GM12864 (cell line): ENCODE measurements around the gene CDH8.

Source experiments
- DNase-seq: peaks from one replicate; pipeline ENCODE4 v3.0.0-alpha.2; 2011; ENCODE audit warnings: low read depth
- H3K4me3 ChIP-seq: 2 replicates; pipeline ENCODE4 v1.5.1; 2011; ENCODE audit warnings: mild to moderate bottlenecking, low read depth, low read length, control low read depth
- TF ChIP-seq, protein P1 (sequence below): IDR thresholded peaks from 2 replicates; pipeline ENCODE4 v1.5.1; 2011; ENCODE audit warnings: low read depth, mild to moderate bottlenecking, moderate library complexity, low read length, control low read depth, inconsistent platforms; ENCODE audit errors: missing control alignments

CDH8 gene

DNA sequence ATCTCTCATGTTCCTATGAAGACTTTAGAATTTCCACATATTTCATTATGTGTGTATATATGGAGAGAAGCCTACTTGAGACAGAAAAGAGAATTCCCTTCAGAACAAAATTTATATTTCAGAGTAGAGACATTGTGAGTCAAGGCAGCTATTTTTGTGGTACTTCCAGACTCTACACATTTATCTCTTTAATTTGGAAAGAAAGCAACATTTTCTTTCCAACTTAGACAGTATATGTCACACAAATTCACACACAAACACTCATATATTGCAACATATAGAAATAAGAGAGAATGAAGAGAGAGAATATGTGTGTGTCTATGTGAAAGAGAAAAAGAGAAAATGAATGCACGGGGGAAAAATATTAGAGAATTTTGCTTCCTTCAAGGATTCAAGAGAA, 158.8 kb downstream of the CDH8 start:
- TF ChIP-seq, protein P1, sequence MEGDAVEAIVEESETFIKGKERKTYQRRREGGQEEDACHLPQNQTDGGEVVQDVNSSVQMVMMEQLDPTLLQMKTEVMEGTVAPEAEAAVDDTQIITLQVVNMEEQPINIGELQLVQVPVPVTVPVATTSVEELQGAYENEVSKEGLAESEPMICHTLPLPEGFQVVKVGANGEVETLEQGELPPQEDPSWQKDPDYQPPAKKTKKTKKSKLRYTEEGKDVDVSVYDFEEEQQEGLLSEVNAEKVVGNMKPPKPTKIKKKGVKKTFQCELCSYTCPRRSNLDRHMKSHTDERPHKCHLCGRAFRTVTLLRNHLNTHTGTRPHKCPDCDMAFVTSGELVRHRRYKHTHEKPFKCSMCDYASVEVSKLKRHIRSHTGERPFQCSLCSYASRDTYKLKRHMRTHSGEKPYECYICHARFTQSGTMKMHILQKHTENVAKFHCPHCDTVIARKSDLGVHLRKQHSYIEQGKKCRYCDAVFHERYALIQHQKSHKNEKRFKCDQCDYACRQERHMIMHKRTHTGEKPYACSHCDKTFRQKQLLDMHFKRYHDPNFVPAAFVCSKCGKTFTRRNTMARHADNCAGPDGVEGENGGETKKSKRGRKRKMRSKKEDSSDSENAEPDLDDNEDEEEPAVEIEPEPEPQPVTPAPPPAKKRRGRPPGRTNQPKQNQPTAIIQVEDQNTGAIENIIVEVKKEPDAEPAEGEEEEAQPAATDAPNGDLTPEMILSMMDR, result no peak
- no peak for DNase-seq
- H3K4me3 ChIP-seq, result no peak overlapping the region

DNA sequence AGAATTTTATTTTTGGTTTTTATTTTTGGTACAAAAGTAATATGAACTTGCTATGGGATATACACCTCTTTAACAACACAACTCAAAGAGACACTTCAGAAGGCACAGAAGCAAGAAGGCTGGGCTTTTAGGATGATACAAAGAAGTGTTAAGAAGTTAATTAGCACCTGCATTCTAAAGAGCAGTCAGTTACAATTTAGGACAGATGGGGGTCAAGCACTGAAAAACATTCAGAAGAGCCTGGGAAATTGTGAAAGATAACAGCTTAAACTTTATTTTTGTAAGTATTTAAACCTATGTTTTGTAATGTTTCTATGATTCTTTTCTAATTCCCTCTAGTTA, 163.5 kb downstream of the CDH8 start:
- DNase-seq, result no peak
- TF ChIP-seq, protein P1, result no peak
- no peak overlapping the region for H3K4me3 ChIP-seq

DNA sequence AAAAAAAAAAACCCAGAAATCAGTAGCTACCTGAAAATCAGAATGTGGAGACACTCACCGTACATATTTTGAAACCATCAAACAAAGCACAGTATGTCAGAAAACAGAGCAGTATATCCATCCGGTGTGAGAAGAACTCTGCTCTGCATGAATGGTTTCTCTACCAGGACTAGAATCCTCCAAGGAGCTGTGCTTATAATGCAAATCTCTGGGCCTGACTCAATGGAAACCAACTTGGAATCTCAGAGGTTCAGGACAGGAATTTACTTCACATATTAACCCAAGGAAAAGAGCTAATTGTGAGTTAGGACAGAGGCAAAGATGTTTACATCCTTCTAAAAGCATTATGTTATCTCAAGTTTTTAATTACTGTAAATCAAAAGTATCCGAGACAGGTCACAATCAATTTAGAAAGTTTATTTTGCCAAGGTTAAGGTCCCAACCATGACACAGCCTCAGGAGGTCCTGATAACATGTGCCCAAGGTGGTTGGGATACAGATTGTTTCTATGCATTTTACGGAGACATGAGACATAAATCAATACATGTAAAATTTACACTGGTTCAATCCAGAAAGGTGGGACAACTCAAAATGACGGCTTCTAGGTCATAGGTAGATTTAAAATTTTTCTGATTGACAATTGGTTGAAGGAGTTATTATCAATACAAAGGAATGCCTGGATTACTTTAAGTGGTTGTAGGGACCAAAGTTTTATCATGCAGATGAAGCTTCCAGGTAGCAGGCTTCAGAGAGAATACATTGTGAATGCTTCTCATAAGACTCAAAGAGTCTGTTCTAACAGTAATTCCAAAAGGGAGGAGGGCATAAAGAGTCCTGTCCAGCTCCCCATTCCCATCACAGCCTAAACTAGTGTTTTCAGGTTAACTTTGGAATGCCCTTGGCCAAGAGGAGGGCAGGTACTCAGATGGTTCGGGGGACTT, 164.1 kb downstream of the CDH8 start:
- no peak overlapping the region for H3K4me3 ChIP-seq

DNA sequence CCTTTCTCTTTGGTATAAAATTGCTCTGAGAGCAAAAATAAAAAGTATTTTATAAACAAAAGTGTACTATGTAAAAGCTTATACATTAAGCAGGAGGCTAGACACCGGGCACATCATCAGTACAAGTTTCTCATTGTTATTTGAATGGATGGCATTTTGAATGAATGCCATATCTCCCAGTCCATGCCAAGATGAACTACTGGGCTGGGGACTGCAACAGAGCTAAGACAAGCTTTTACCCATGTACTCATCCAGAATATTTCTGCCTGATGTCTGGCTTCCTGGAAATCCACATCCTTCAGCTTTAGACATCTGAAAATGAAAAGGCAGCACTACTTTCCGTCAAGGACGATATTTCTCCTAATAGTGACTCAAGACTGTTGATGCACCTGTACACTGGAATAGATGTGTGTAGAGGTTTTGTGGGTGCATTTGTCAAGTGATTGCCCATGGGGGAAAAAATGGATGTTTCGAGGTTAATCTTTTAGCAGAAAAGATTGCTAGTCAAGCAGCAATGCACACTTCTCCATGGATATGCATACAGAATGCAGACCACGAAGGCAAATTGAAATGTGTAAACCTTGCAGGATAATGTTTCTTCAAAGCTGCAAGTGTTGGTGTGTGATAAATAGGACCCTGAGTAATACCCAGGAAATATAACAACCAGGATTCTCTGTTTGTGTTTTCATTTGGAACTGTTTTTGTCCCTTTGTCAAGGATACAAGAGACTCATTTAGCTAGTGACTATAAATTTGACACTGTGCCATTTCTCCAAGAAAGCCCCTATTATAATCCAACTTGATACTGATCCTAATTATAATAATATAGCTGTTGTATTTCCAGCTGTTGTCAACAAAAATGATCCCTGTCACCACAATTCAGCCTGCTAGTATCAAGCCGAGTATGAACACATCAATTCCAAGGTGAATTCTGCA, 173.8 kb downstream of the CDH8 start:
- no peak overlapping the region for H3K4me3 ChIP-seq
- no peak for DNase-seq
- TF ChIP-seq, protein P1, result no peak

More for the DNA sequence above, 164.1 kb downstream of the CDH8 start:
- TF ChIP-seq, protein P1, result no peak
- no peak for DNase-seq

DNA sequence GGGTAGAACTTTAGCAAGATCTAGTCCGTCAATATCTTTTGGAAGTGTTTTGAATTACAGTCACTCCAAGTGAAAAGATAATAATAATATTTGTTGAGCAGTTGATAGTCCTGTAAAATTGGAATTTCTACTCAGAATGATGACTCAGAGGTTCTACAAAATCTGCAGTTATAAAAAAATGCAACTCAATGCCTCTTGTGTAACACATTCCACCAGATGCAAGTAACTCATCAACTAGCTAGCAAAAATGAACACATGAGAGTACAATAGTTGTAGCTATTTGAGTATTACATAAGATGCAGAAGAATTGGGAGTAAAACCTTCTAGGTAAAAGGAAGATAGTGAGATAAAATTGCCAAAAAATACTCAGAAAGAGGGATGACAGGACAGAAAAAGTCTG, 177.2 kb downstream of the CDH8 start:
- TF ChIP-seq, protein P1, result no peak
- DNase-seq, result no peak
- no peak overlapping the region for H3K4me3 ChIP-seq

DNA sequence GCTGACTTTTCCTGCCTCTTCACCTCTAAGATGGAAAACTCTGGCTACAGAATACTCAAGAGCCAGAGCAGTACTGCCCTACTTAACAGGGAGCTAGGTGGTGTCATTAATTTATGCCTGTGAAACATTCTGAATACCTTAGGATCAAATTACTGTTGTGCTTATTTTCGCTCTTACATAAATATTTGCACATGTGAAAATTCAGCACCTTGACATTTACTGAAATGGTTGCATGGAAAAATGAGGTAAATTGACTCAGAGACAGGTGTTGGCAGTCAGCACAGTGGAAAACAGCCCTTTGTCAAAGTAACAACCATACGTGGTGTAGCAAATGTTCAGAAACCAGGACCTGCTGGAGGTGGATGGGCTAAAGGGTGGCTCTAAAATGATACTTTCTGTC, 193.6 kb downstream of the CDH8 start:
- H3K4me3 ChIP-seq, result no peak overlapping the region
- DNase-seq, result no peak
- TF ChIP-seq, protein P1, result no peak
